GM19328 (cell line): Measurements from ENCODE around the gene PSMA6.
"Not testable (repeated sequence)": the region's sequence is repeated elsewhere in the genome, so short reads cannot be mapped to it uniquely, and the experiment has no call there.

Experiments used
- ATAC-seq: cut with Tn5 transposase; IDR thresholded peaks from one replicate; pipeline ENCODE4 v1.9.1; 2021; ENCODE audit warnings: mild to moderate bottlenecking, moderate library complexity; ENCODE audit not compliant: unreplicated experiment

Gene PSMA6

GRCh38 chr14:35317820-35318219 is 25.6 kb downstream of the PSMA6 start:
- no peak for ATAC-seq

GRCh38 chr14:35319509-35319908 is 27.3 kb downstream of the PSMA6 start:
- ATAC-seq, result no peak

GRCh38 chr14:35320472-35320871 is 28.3 kb downstream of the PSMA6 start:
- ATAC-seq, result no peak

GRCh38 chr14:35326375-35326774 is 34.2 kb downstream of the PSMA6 start:
- no peak for ATAC-seq

GRCh38 chr14:35331605-35332516 is 39.7 kb downstream of the PSMA6 start:
- ATAC-seq, result no peak

- no peak for ATAC-seq
These were observed 40.5 kb downstream of the PSMA6 start for GRCh38 chr14:35332517-35333263.

GRCh38 chr14:35333264-35333730 is 41.1 kb downstream of the PSMA6 start:
- no peak for ATAC-seq

GRCh38 chr14:35333797-35334743 is 41.9 kb downstream of the PSMA6 start:
- ATAC-seq, result no peak

- no peak for ATAC-seq
These were observed 43.4 kb downstream of the PSMA6 start for GRCh38 chr14:35335388-35336092.

GRCh38 chr14:35336171-35336493 is 44.0 kb downstream of the PSMA6 start:
- not testable (repeated sequence) for ATAC-seq

- no peak for ATAC-seq
These were observed 44.5 kb downstream of the PSMA6 start for GRCh38 chr14:35336494-35337268.

- no peak for ATAC-seq
These were observed 45.4 kb downstream of the PSMA6 start for GRCh38 chr14:35337269-35338255.

GRCh38 chr14:35338731-35339405 is 46.7 kb downstream of the PSMA6 start:
- no peak for ATAC-seq

GRCh38 chr14:35339761-35340406 is 47.7 kb downstream of the PSMA6 start:
- no peak for ATAC-seq

GRCh38 chr14:35340616-35341453 is 48.7 kb downstream of the PSMA6 start:
- no peak for ATAC-seq

- no peak for ATAC-seq
These were observed 49.2 kb downstream of the PSMA6 start for GRCh38 chr14:35341454-35341750.
